HG03045 (cell line): ENCODE measurements around the gene GNPTG.

Source experiments
- ATAC-seq: cut with Tn5 transposase; IDR thresholded peaks from one replicate; pipeline ENCODE4 v1.9.1; 2021; ENCODE audit warnings: mild to moderate bottlenecking, moderate library complexity; ENCODE audit not compliant: unreplicated experiment

Gene GNPTG

DNA sequence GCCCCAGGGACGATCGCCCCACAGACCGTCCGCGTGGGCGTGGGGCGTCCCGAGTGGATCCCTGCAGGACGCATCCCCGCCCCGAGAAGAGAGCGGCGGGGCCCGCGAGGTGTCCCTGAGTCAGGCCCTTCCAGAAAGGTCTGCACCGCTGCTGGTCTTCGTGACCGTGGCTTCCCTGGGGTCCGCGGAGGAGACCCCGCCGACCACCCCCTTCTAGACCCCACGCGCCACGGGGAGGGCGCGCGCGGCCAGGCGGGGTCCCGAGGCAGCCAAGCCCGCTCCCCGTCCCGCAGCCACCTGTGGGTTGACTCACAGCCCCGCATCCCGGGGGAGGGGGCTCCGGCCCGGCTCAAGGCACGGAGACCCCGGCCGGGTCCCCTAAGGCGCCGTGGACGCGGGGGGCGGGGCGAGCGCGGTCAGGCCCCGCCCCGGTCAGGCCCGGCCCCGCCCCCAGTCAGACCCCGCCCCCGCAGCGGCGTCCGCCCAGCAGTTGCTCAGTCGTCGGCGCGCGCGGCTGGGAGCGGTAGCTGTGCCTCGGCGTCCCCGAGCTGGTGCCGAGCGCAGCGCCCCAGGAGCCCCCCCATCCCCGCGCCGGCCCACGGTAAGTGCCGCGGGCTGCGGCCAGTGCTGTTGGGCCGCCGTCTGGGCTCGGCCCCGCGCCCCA, 18.4 kb upstream of the GNPTG start, which contains the start of gene BAIAP3:
TSS of gene BAIAP3 (plus strand) at position 497 of the 664 bp plus-strand sequence. CDS start 4,905 bp downstream, outside the sequence.
- no peak for ATAC-seq

DNA sequence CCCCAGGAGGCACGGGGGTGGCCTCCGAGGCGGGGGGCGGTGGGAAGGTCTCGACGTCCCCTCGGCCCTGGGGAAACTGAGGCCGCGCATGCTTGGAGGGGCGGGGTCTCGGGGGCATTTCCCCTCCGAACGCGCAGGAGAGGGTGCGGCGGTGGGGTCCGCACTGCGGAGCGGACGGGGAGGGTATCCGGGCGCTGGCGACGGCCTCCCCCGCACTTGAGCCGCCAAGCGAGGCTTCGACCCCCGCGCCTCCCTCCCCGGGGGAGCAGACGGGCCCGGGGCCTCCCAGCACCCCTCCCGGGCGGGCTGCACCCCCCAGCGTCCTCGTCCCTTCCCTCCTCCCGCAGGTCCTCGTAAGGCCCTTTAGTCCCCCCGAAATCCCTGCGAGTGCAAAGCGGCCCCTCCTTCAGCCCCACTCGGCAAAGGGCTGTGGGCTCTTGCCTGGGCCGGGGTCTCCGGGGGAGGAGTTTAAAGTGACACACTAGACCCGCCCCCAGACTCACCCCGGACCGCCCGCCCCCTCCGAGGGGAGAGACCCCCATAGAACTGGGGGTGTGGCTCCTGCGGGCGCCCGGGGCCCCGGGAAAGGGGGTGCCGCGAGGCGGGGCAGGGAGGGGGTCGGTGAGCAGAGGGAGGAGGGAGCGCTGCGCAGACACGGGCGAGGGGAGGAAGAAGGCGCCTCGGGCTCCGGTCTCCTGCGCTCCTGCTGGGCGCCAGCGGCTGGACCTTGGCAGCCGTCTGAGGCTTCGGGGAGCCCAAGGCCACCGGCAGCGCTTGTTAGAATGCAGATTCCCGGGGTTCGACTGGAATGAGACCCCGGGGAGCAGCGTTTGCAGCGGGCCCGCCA, 17.7 kb upstream of the GNPTG start:
- ATAC-seq, result no peak

DNA sequence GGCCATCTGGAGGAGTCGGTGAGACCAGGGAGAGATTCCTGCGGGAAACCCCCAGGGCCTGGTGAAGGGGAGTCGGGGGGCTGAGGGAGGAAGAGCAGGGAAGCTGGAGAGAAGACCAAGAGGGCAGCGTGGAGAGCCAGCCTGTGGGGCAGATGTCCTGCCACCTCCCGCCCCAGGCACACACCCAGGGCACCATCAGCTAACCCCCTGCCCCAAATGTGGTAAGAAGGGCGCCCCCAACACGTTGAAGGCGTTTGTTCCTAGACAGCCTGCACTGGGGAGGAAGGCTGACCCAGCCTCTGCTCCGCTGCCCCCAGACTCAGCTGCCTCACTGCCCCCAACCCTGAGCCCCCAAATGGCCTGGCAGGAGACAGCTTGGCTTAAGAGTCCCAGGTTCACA, 17.0 kb upstream of the GNPTG start:
- ATAC-seq, result no peak

DNA sequence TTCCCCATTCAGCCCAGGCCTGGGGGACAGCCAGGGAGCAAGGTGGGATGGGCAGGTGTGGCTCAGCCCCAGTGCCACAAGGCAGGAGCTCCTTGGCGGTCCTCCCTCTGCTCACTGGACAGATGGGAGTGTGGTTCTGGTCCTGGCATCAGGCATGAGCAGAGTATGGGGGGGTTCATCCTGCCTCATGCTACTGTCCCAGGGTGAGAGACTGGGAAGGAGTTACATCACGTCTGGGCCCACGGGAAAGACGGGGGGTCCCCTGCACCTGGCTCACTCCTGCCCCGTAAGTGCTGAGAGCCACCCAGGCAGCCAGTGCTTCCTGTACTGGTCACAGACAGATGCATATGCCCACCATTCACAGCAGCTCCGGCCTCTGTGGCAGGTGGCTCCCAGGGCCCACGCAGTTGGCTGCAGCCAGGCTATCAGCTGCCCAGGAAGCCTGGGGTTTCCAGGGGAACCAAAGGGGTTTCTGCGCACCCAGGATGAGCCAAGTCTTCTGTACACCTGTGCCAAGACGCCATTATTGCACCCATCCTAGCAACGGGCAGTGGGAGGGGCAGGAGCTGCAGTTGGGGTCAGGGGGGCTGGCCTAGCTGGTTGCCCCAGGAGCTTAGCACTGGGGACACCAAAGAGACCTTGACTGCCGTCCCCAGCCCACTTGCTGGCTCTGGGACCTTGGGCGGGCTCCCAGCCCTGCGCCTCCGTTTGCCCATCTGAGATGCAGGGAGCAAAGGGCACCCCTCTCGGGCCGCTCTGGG, 16.3 kb upstream of the GNPTG start:
- ATAC-seq, result no peak

DNA sequence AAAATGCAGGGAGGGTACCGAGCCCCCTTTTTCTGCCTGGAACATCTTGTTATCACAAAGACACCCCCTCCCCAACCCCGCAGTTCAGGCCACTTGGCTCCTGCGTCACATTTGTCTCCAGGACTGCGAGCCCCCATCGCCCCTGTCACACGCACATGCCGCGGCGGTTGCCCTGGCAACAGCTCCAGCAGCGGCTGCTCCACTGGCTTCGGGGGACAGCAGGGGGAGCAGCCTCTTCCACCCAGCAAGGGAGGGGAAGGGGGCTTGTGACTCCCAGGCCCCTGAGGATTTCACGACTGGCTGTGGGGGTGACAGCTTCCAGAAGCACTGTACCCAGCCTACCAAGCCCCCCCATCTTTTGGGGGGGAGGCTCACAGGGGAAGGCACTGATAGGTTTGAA, 15.7 kb upstream of the GNPTG start:
- ATAC-seq, result no peak

DNA sequence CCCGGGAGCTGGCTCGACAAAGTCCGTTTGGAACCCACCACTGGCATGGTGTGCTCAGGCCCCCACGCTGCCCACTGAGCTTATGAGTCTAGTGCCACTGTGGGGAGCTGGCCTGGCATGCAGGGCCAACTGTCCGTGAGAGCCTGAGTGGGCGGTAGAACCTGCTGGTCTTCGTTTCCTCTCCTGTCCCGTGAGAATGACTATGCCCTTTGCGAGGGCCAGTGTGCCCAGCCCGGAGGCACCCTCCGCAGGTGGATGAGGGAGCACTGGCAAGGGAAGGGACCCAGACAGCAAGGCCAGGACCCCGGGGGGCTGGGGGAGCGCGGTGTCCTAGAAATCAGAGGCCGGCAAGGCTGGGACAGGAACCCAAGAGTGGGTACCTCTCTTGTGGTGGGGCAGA, 15.1 kb upstream of the GNPTG start:
- no peak for ATAC-seq

DNA sequence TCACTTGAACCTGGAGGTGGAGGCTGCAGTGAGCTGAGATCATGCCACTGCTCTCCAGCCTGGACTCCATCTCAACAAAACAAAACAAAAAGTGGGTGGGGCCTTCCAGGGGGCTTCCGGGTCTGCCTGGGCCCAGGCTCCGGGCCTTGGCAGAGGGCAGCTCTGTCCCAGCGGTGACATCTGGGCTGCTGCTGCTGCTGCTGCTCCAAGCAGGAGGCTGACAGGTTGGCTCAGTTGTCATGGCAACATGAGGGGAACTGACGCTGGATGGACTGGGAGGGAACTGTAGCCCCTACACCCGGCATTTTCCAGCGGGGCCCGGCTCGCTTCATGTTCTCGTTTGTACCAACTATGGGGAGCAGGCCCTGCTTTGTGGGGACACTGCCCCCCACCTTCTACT, 14.2 kb upstream of the GNPTG start:
- ATAC-seq, result no peak

DNA sequence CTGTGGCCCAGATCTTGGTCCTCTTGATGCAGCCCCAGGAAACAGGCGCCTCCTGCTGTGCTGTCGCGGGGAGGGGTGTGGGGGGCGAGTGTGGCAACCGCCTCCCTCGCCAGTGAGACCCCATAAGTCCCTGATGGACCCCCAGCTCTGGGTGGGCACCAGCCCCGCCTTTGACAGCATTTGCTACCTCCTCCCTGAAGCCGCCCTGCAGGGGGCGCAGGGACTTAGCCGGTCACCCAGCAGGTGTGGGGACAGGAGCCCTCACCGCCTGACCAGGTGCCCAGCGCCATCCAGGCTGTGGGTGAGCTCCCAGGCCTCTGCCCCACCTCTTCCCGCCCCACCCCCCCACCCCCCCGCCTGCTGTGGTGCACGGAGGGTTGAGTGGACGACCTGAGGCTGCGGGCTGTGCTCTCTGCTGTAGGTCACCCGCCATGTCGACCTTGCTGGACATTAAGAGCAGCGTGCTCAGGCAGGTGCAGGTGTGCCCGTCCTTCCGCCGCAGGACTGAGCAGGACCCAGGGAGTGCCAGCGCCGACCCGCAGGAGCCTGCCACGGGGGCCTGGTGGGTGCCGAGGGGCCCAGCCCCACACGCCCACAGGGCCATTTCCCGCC, 13.5 kb upstream of the GNPTG start:
- ATAC-seq, result no peak

DNA sequence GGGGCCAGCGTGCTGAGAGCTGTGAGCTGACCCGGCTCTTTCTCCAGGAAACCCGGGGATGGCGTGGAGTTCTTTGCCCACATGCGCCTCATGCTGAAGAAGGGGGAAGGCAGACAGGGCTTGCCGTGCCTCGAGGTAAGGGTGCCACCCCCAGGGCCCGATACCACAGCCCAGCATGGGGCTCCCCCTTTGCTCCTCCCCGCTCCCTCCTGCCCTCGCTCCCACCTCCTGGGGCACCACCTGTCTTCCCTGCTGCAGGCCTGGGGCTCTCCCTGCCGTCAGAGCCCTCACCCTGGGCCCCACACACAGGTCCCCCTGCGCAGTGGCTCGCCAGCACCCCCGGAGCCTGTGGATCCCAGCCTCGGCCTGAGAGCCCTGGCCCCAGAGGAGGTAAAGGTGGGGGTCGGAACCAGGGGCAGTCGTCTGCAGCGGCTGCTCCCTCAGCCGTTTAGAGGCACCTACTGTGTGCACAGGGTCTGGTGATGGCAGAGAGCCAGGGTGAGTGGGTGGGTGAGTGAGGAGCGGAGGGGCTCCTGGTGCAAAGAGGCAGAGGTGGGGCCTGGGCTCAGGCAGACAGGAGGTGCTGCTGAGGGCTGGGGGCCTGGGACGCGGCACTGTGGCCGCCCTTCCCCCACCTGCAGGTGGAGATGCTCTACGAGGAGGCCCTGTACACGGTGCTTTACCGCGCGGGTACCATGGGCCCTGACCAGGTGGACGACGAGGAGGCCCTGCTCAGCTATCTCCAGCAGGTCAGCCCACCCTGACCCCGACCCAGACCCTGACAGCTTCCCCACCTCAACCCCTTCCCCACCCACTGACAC, 12.7 kb upstream of the GNPTG start:
- ATAC-seq, result no peak

DNA sequence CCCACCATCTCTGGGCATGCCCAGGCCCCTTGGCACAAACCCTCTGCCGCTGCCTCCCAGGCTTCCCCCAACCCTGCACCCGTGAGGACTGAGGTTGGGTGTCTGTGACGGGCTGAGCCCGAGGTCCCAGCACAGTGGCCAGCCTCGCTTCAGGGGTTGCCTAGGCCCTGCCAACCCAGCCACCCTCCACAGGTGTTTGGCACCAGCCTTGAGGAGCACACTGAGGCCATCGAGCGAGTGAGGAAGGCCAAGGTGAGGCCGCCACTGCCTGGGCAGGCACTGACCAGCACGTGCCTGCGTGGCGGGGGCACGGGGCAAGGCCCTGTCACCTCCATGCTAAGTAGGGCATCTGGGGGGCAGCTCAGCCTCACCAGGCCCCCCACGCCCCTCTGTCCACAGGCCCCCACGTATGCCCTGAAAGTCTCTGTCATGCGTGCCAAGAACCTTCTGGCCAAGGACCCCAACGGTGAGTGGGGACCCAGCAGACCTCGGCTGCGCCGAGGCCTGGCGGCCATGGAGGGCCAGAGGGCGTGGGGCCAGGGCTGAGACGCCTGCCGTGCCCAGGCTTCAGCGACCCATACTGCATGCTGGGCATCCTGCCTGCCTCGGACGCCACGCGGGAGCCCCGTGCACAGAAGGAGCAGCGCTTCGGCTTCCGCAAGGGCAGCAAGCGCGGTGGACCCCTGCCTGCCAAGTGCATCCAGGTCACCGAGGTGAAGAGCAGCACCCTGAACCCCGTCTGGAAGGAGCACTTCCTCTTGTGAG, 10.8 kb upstream of the GNPTG start:
- ATAC-seq, result no peak

DNA sequence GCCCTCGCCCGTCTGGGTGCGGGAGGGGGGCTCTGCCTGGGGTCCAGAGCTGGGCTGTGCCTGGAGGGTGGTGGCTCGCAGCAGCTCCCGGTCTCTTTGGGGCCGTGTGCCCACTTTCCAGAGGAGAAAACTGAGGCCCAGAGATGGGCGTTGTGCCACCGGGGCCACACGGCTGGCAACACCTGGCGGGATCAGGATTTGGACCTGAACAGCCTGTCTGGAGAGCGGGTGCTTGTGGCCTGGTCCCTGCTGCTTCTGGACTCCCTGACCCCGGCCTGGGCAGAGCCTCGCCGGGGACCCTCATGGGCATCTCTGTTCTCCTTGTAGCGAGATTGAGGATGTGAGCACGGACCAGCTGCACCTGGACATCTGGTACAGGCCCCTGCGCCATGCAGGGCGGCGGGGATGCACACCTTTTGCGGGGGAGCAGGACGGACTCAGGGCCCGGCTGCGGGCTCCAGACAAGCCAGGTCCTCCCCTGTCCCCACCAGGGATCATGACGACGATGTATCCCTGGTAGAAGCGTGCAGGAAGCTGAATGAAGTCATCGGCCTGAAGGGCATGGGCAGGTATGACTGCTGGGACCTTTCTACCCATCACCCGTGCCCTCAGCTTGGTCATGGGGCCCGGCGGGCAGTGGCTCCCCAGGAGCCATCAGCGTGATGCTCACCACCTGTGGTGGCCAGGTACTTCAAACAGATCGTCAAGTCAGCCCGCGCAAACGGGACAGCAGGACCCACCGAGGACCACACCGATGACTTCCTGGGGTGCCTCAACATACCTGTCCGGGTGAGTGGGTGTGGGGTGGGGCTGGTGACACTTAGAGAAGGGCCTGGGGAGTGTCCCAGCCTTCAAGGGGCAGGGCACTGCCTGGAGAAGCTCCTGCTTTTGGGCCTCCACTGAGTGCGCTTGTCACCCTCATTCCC, 10.0 kb upstream of the GNPTG start:
- ATAC-seq, result no peak

DNA sequence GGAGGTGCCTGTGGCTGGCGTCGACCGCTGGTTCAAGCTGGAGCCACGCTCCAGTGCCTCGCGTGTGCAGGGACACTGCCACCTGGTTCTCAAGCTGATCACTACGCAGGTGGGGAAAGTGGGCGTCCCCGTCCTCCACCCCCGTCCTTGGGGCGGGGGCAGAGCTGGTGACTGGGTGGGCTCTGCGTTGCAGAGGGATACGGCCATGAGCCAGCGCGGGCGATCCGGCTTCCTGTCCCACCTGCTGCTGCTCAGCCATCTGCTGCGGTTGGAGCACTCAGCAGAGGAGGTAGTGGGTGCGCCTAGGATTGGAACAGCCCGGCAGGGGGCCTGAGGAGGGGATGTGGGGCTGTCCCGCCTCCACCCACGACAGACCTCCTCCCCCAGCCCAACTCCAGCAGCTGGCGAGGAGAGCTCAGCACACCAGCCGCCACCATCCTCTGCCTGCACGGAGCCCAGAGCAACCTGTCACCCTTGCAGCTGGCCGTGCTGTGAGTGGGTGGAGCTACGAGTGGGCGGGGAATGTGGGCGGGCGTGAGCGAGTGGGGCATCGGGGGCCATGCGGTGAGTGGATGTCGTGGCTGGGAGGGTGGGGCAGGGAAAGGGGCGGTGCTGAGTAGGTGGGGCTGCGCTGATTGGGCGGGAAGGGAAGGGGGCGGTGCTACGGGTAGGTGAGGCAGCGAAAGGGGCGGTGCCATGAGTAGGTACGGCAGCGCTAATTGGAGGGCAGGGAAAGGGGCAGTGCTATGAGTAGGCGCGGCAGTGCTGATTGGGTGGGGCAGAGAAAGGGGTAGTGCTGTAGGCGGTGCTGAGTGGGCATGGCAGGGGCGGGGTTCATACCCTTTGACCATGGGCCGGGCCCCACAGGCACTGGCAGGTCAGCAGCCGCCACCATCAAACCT, 9.0 kb upstream of the GNPTG start:
- peak; percentile 79 for ATAC-seq

DNA sequence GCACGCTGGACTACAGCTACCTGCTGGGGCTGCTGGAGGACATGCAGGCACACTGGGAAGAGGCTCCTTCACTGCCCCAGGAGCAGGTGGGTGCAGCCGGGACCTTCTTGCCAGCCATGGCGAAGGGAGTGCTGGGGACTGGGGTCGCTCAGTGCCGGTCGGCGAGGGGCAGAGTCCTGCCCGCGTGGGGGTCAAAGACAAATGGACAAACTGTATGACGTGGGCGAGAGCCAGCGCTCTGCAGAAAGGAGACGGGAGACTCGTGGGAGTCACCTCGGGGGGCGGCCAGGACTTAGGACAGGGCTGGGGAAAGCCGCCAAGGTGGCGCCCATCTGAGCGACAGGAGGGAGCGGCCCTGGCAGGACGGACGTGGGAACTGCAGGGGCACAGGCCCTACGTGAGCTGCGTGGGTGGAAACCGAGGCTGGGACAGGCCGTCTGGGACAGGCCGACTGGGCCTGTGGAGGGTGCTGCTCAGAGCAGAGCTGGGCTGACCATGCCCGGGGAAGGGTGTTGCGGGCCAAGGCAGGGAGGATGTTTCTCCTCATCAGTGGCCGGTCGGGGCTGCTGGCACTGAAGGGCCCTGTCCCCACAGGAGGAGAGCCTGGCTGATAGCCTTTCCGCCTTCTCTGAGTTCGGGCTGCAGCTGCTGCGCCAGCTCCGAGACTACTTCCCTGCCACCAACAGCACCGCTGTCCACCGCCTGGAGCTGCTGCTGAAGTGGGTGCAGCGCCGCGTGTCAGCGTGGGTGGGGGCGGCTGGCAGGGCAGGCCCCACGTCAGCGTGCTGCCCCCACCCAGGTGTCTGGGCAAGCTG, 8.1 kb upstream of the GNPTG start:
- ATAC-seq, result no peak

DNA sequence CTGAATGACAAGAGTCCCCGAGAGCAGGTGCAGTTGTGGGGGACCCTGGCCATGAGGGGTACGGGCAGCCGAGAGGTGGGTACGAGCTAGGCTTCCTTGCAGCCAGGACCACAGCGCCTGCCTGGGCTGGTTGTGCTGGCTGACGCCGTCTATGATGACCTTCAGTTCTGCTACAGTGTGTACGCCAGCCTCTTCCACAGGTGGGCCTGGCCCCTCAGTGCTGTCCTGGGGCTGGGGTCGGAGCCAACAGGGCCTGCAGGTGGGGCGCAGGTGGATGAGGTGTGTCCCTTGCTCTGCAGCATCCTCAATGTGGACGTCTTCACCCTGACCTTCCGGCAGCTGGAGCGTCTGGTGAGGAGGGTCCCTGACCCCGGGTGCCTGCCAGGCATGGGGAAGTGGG, 7.2 kb upstream of the GNPTG start:
- no peak for ATAC-seq

DNA sequence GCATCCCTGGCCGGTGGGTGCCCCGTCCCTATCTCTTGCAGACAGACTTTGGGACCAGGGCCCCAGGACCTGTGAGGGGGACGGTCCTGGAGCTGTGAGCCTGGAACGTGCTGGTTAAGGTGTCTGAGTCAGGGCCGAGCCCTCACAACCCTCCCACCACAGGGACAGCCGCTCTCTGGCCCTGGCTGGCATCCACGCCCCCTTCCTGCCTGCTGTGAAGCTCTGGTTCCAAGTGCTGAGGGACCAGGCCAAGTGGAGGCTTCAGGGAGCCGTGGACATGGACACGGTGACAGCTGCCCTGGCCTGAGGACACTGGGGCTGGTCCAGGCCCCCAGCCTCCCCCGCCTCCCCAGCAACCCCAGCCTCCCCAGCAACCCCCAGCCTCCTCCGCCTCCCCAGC, 6.6 kb upstream of the GNPTG start:
- no peak for ATAC-seq

DNA sequence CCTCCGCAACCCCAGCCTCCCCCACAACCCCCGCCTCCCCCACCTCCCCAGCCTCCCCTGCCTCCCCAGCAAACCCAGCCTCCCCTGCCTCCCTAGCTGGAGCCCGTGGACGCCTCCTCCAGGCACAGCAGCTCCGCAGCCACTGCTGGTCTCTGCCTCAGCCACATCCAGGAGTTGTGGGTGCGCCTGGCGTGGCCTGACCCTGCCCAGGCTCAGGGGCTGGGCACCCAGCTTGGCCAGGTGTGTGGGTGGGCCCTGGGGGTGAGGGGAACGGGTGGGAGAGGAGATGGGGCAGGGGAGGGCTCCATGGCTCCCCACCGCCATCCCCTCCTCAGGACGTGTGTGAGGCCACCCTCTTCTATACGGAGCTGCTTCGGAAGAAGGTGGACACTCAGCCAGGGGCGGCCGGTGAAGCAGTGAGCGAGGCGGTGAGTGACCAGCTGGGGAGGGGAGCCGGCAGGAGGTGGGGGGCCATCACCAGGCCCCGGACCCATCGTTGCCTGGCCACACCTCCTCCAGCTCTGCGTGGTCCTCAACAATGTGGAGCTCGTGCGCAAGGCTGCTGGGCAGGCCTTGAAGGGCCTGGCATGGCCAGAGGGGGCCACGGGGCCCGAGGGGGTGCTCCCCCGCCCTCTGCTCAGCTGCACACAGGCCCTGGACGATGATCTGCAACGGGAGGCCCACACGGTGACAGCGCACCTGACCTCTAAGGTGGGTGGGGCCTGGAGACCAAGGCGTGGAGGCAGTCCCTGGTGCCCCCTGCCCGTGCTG, 5.9 kb upstream of the GNPTG start:
- no peak for ATAC-seq
